ENCODE data around the gene STC2. TPM values are rescaled to one million over a fixed set of nuclear protein-coding genes. Genes with fewer than 3 reads are reported as not detected.

Gene STC2
- total RNA-seq, 1 experiment from 2014 or later: 57.0 TPM

DNA sequence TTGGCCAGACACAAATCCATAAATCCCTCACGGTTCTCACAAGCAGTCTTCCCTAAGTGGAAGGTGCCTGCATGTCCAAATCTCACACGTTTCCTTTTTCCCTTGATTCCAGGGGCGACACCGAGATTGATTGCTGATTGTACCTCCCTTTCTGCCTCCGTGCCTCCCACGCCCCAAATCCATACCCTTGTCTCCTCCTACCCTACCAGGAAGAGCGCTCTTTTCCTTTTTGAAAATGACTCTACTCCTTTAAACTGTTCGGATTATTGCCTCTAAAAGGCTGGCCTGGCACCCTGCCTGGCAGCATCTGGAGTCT is 4.5 kb downstream of the STC2 start:
- no peak overlapping the region for H3K4me3 Mint-ChIP-seq
- H3K4me1 Mint-ChIP-seq: peaks cover 35% of the 10 kb centered on the region
- TF ChIP-seq IRF2 (CRISPR knock-in tag; IDR thresholded peaks at IDR 0.05; ENCODE audit: borderline replicate concordance, low read depth): no peak
- 0 out of 2 replicates have a peak, but pooled peaks have one; percentile 22 for TF ChIP-seq NFATC4 (CRISPR knock-in tag; IDR thresholded peaks at IDR 0.05)
- peak overlapping the region; percentile 86 for H3K27ac Mint-ChIP-seq
- DNase-seq (ENCODE audit: low spot score) (no peak), ATAC-seq (no peak)
- H3K9me3 Mint-ChIP-seq: no peaks in the 10 kb centered on the region
- H3K27me3 Mint-ChIP-seq (ENCODE audit: low read depth): no peaks in the 10 kb centered on the region; the same call in 1 of the 2 replicates
- H3K36me3 Mint-ChIP-seq: peaks cover 76% of the 10 kb centered on the region
- ChIA-PET POLR2A (interaction anchor here (1.3 kb wide), 1 partner anchor 8 kb away, joined by 4 read pairs; no protein-coding TSS in a partner anchor), CTCF (no interaction called here)

DNA sequence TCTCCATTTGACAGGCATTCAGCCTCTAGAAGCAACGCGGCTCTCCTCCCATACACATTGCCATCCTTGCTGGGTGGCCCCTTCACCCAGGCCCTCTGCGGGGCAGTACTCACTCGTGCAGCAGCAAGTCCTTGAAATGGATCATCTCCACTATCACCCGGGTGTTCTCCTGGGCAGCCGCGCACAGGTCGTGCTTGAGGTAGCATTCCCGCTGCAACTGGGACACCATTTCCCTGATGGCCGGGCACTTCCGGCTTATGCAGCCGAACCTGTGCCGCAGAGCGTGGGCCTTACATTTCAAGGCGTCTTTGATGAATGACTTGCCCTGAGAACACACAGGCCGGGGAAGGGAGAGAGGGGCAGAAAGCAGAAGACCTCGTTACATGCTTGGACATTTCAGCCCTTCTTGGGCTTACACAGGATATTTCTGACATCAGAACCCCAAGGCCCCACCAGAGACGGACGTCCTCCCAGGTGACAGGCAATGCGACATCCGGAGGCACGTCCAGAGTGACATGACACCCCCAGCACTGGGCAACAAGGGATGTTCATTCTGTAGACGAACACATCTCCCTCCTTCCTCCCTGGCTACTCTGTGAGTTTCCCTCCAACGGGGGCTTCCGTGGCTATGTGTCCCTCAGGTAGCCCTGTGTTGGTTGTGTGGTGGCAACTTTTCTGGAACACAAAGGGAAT is 5.0 kb downstream of the STC2 start:
- no peak for TF ChIP-seq NR3C1 (CRISPR knock-in tag; conservative IDR thresholded peaks at IDR 0.05; ENCODE audit: low read depth)
- TF ChIP-seq FOXK1 (CRISPR knock-in tag; IDR thresholded peaks at IDR 0.05): no peak
- no peak for TF ChIP-seq PRDM15 (CRISPR knock-in tag; IDR thresholded peaks at IDR 0.05)
- no peak for TF ChIP-seq ZNF423 (CRISPR knock-in tag; IDR thresholded peaks at IDR 0.05)
- TF ChIP-seq, protein P1, sequence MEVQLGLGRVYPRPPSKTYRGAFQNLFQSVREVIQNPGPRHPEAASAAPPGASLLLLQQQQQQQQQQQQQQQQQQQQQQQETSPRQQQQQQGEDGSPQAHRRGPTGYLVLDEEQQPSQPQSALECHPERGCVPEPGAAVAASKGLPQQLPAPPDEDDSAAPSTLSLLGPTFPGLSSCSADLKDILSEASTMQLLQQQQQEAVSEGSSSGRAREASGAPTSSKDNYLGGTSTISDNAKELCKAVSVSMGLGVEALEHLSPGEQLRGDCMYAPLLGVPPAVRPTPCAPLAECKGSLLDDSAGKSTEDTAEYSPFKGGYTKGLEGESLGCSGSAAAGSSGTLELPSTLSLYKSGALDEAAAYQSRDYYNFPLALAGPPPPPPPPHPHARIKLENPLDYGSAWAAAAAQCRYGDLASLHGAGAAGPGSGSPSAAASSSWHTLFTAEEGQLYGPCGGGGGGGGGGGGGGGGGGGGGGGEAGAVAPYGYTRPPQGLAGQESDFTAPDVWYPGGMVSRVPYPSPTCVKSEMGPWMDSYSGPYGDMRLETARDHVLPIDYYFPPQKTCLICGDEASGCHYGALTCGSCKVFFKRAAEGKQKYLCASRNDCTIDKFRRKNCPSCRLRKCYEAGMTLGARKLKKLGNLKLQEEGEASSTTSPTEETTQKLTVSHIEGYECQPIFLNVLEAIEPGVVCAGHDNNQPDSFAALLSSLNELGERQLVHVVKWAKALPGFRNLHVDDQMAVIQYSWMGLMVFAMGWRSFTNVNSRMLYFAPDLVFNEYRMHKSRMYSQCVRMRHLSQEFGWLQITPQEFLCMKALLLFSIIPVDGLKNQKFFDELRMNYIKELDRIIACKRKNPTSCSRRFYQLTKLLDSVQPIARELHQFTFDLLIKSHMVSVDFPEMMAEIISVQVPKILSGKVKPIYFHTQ (CRISPR knock-in tag; IDR thresholded peaks at IDR 0.05): no peak
- no peak for TF ChIP-seq ESRRA (CRISPR knock-in tag; IDR thresholded peaks at IDR 0.05; ENCODE audit: borderline replicate concordance)
- TF ChIP-seq ZNF396 (CRISPR knock-in tag; IDR thresholded peaks at IDR 0.05; ENCODE audit: borderline replicate concordance): no peak
- no peak for TF ChIP-seq TCF7 (CRISPR knock-in tag; IDR thresholded peaks at IDR 0.05; ENCODE audit: low read depth)
- TF ChIP-seq MAX (CRISPR knock-in tag; IDR thresholded peaks at IDR 0.05): no peak
- no peak for TF ChIP-seq RELA (CRISPR knock-in tag; IDR thresholded peaks at IDR 0.05; ENCODE audit: borderline replicate concordance)
- TF ChIP-seq PREB (CRISPR knock-in tag; IDR thresholded peaks at IDR 0.05; ENCODE audit: borderline replicate concordance): no peak
- no peak for TF ChIP-seq TEAD4 (CRISPR knock-in tag; IDR thresholded peaks at IDR 0.05)
- TF ChIP-seq NR1H2 (CRISPR knock-in tag; IDR thresholded peaks at IDR 0.05): no peak
- no peak for TF ChIP-seq SMAD4 (CRISPR knock-in tag; IDR thresholded peaks at IDR 0.05)
- no peak for TF ChIP-seq USF1 (CRISPR knock-in tag; IDR thresholded peaks at IDR 0.05)
- no peak for TF ChIP-seq ELF4 (CRISPR knock-in tag; IDR thresholded peaks at IDR 0.05; ENCODE audit: low read depth)
- TF ChIP-seq JAZF1 (CRISPR knock-in tag; IDR thresholded peaks at IDR 0.05): no peak
- TF ChIP-seq GABPB1 (CRISPR knock-in tag; IDR thresholded peaks at IDR 0.05): no peak
- Mint-ChIP-seq H3K4me3 (no peak overlapping the region), H3K36me3 (peaks cover 81% of the 10 kb centered on the region), H3K4me1 (peaks cover 35% of the 10 kb centered on the region), H3K9me3 (no peaks in the 10 kb centered on the region), H3K27me3 (ENCODE audit: low read depth) (no peaks in the 10 kb centered on the region; the same call in 1 of the 2 replicates), H3K27ac (0 out of 2 replicates have a peak overlapping the region, but pooled peaks have one; percentile 86)
- ChIA-PET POLR2A (interaction anchor here (1.3 kb wide), 1 partner anchor 8 kb away, joined by 4 read pairs; no protein-coding TSS in a partner anchor), CTCF (no interaction called here)
- DNase-seq (ENCODE audit: low spot score) (no peak), ATAC-seq (no peak)

Measured in WTC11 (cell line).